HG03565 (cell line): ENCODE data around the gene CR2.
"Not testable (repeated sequence)": the region's sequence is repeated elsewhere in the genome, so short reads cannot be mapped to it uniquely, and the experiment has no call there.

Source experiments
- ATAC-seq: cut with Tn5 transposase; IDR thresholded peaks from one replicate; pipeline ENCODE4 v1.9.1; 2021; ENCODE audit warnings: mild to moderate bottlenecking, moderate library complexity; ENCODE audit not compliant: unreplicated experiment

CR2 gene

DNA sequence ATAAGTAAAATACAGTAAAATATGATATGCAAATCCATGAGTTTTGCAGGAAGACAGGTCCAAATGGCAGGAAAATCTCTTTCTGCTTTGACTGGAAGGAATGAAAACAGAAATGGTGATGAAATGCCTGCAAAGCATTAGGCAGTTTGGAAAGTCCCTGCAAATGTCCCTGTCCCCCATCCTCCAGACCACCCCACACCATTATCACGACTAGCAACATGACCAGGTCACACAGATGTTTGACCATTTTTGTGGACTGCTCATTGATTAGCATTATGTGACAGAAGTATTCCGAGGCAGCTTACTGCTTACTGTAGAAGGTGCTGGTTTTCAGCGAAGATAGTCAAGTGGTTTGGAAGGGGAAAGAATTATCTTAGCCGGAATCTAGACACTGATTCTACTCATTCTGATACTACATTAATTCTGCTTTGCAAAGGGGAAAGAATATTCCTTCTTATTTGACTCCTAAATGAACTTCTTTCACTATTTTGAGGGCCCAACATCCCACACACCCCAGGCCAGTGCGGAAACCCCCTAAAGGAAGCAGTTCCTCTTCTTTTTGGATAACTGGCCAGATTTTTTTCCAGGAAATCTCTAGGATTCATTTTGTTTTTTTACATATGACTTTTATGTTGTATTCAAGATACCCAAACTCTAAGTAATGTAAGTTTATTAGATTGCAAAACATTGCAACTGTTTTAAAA lies 9.5 kb upstream of the CR2 start:
- no peak for ATAC-seq

DNA sequence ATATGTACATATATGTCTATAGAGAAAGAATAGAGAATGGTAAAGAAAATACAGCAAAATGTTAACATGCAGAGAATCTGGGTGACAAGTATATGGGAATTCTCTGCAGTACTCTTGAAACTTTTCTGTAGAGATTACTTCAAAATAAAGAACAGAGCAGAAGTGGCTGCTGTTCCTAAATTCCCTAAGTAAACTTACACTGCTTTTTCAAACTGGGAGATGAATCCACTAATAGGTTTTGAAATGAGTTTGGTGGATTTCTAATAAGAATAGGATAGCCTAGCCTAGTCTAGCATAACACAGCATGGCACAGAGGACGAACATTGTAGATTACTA lies 450 bp upstream of the CR2 start:
- ATAC-seq = no peak

DNA sequence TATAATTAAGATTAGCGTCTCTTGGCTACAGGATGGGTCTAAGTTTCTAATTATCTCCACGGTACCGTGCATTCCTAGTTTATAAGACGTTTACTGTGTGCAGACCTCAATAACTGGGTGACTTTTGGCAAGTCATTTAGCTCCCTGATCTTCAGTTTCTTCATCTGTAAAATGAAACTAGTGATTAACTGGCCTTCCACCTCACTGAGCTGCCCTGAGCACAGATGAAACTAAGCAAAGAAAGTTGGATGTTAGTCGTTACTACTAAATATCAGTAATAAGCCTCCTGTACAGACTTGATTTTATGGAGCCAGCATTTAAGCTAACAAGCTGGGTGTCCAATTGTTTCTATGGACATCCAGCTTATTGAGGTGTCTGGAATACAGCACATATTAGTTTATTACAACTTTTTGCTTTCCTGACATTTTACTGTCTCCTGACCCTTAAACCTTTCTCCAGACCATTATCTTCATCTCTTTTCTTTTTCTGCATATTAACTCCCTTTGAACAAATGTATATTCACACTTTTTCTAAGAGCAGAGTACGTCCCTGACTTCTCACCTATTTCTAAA lies 1.1 kb downstream of the CR2 start:
- no peak for ATAC-seq

DNA sequence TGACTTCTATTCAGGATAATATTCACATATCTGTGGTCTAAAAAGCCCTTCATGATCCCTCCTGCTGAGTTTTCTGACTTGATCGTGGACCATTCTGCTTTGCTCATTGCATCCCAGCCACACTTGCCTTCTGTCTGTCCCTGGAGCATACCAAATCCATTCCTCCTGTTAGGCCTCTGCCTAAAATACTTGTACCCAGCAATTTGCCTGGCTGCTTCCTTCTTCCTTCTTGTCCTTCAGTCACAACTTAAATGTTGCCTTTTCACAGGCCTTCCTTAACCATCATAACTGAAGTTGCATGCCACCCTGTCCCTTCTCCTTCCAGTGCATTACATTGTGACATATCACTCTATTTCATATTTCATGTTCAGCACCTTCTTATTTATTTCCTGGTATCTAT lies 4.3 kb downstream of the CR2 start:
- ATAC-seq = no peak

DNA sequence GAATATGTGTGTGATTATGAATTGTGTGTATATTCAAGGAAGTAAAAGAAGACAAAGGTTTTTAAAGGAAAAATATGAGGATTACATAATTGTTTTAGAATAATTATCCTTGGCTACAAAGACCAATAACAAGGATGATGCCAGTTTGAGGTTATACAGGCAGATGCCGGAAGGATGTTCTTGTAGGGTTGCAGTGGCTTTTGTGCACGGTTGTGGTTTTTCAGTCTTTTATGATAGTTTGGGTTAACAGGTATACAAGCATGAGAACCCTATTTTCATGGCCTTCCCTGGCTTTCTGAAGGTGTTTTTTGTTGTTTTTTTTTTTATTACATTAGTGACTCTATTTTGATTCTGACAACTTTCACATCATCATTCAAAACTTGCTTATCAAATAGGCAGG lies 4.9 kb downstream of the CR2 start:
- no peak for ATAC-seq

DNA sequence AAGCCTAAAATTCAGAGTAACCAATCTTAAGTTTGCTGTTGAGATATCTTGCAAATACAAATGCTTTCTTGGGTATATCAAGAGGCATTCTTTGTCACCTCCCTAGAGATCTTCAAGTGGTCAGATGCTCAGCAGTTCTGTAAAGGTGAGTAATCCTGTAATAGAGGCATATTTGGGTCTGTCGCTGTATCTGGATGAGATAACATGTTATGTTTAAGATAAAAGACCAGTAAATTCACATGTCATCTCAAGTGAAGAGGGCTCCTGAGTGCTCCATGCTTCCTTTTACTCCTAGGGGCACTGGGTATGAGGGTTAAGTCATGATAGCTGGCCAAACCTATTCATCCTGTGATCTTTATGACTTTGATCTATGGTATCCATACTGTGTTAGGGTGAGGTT lies 7.5 kb downstream of the CR2 start:
- ATAC-seq = no peak

DNA sequence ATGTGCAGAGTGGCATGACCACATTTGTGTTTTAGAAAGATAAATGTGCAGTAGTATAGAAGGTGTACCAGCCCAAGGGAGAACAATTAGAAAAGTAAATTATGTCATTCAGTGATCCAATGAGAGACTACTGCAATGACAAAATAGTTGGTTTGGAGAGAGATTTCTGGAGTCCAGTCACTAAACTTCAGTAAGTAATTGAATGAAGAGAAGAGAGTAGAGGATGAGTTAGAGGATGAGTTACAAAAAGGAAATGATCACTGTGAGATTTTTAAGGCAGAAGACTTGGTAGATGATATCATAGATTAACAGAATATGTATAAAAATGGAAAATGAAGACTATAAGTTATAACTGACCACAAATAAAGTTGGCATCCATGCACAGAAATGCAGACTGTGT lies 8.4 kb downstream of the CR2 start:
- ATAC-seq = no peak

DNA sequence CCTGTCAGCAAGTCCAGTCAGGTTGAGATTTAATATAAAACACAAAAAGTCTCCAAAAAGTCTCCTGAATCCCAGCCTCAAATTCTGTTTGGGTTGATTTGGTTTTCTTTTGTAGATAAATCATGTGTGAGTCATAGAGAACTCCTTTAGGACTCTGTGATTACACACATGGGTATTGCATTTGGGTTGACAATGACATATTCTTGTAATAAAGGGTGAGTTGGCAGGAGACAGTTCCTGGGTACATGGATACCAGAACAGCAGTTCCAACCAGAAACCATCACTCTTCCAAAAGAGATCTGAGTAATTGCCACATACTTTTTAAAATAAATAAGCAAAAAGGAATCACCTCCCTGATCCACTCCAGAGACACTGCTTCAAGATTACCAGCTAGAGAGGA lies 8.9 kb downstream of the CR2 start:
- ATAC-seq = no peak

DNA sequence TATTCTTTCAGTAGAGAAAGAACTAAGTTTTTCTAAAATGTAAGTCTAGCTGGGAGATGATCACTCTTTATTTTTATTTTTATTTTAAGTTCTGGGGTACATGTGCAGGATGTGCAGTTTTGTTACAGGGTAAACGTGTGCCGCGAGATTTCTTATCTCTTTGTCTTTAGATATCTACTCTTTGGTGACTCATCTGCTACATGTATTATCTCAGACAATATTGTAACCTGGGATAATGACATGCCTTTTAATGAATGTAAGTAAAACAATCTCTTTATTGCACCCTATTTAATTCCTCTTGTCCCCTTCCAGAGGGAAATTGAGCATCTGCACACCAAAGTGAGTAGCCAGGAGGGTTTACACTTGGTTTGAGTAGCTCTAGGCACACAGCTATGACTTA lies 9.4 kb downstream of the CR2 start:
- ATAC-seq = no peak

DNA sequence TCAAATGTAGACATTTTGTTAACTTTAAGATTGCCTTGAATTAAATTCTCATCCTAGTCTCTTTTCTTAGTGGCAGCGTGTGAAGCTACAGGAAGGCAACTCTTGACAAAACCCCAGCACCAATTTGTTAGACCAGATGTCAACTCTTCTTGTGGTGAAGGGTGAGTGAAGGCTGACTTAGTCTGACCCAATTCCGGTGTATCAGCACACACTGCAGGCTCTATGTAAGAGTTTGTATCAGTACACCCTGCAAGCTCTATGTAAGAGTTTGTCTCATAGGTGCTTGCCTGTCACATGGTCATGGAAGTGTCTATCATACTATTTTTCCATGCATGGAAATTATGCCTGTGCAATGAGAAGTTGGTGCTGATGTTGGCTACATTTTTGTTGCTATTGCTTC lies 16.8 kb downstream of the CR2 start:
- no peak for ATAC-seq

DNA sequence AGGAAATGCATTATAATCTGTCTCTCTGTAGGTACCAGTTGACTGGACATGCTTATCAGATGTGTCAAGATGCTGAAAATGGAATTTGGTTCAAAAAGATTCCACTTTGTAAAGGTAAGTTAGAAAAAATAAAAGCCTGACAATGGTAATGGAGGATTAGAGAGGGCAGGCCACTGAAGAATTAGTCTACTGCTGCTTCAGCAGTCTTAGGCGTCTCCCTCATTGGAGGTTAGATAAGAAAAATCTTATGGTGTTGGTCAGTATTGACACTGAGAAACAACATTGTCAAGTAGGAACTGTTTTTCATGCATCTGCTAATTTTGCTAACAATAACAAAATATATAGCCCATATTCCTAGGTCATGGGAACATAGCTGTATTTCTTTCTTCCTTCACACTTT lies 20.1 kb downstream of the CR2 start:
- no peak for ATAC-seq

DNA sequence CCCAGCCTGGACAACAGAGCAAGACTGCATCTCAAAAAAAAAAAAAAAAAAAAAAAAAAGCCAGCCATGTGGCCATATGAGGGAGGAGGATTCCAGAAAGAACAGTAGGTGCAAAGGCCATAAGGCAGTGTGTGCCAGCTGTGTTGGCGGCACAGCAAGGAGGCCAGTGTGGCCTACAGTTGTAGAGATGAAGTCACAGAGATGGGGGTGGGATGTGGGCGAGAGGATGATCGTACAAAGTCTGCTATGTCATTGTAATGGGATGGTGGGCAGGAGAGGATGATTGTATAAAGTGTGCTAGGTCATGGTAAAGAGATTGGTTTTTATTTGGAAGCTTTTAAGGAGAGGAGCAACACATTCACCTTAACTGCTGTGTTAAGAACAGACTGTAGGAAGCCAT lies 32.1 kb downstream of the CR2 start:
- no peak for ATAC-seq

DNA sequence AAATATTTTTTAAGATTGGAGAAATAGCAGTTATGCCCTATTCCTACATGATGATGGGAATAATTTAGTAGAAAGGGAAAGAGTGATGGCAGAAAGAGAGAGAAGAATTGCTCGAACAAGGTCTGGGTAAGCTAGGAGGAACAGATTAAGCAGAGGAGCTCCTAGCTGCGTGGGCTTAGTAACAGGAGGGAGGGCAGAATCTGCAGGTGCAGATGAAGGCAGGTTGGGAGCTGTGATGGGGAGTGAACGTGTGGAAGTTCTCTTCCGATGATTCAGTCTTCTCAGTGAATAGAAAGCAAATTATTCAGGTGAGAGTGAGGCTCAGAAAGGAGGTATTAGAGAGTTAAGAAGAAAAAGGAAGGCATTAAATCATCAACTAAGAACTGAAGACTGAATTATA lies 33.5 kb downstream of the CR2 start:
- ATAC-seq = no peak

DNA sequence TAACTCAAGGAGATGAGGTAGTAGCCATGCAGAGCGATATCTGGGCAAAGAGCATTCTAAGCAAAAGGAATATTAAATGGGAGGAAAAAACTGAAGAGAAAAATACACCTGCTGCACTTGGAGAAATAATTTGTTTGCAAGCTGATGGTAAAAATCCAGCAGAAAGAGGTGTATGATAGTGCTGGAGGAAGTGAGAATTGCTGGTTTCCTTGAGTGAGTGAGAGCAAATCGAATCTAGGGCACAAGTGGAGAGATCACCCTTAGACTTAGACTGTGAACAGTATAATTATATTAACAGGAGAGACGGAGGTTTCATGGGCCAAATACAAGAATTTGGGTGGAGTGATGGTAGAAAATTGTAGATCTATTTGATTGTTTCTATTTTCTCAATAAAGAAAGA lies 39.1 kb downstream of the CR2 start:
- ATAC-seq = no peak

DNA sequence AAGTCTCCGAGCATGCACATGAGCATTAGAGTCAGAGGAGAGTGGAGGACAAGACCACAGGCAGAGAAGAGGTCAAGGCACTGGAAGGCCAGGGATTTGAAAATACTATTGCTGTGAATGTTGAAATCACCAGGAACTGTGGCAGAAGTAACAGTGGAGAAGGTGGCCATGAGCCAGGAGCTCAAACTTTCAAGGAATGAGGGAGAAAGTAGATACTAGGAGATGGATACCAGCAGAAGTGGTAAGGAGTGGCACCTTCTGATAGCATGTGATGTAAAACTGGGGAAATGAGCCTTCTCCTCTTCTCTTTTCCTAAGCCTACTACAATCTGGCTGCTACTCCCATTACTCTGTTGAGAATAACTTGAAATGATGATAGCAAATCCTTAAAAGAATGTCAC lies 40.0 kb downstream of the CR2 start:
- ATAC-seq = no peak

DNA sequence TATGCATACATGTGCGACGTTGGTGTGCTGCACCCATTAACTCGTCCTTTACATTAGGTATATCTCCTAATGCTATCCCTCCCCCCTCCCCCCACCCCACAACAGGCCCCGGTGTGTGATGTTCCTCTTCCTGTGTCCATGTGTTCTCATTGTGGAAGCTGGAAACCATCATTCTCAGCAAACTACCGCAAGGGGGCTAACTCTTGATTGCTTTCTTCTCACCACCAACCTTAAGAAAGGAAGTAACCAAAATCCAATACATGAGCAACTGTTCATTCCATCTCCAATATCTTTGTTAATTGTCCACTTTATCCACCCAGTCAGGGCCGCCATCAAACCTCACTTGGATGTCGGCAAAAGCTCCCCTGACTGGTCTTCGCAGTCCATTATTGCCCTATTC lies 41.2 kb downstream of the CR2 start:
- not testable (repeated sequence) for ATAC-seq

DNA sequence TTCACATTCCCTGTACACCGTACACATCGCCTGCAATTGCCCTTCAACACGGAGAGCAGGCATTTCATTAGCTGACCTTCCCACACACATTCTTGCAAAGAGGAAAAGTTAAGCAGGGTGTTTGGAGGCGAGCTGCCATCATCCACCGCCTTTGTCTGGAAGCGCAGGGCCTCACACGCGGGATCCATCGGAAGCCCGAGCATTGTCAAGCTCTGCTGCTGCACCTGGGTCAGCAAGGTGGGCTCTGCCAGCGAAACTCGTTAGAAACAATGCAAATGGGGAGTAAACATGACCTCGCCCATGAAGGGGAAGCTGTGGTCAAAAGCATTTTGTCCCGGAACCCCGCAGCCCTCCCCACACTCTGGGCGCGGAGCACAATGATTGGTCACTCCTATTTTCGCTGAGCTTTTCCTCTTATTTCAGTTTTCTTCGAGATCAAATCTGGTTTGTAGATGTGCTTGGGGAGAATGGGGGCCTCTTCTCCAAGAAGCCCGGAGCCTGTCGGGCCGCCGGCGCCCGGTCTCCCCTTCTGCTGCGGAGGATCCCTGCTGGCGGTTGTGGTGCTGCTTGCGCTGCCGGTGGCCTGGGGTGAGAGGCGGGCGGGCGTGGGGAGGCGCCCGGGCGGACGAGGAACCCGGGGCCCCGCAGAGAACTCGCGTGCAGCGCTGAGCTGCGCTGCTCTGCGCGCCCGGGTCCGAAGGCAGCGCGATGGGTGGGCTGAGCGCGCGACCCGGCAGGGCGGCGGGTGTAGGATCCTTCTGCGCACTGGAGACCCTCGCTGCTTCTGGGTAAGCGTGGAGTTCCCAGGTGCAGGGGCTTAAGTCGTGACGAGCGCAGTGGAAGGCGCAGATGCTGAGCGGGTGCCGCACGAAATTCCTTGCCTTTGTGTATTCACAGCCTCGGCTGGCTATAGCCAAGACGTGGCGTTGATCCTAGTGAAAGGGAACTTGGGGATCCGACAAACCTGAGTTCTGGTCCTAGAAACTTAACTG lies 42.0 kb downstream of the CR2 start, which contains the start of gene CR1:
Gene CR1 (plus strand): TSS at position 357 of the 992 bp plus-strand sequence. CDS start 111 bp downstream, at position 468.
- no peak for ATAC-seq

DNA sequence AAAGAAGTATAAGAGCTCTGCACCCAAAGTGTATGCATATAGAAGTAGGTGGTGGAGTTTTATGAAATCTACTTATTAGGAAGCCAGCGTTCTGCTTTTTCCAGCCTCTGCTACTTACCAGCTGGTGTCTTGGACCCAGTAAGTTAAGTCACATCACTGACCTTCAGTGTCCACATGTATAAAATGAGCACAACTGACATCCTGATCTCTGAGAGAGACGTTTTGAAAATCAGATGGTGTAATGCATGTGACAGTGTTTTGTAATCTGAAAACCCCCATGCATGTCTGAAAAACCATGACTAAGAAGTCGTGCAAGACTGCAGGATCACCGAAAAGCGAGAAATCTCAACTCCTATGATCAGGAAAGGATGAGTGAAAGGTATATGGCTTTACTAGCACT lies 43.8 kb downstream of the CR2 start:
- no peak for ATAC-seq

DNA sequence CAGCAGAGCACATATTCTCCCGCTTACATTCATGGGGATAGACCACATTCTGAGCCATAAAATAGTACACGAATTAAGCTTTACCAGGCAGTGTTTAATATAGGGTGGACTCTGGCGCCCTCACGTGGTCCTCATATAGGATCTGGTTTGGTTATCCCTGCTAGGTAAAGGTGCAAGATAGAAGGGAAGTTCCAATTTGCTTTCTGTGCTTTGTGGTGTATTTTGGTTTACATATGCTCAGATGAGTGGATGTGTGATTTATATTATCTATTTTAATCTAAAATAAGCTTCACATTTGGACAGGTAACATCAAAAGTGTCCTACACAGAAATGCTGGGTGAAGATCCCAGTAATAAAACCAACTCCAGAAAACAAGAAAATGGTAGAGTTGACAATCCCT lies 45.4 kb downstream of the CR2 start:
- peak; percentile 34 for ATAC-seq

DNA sequence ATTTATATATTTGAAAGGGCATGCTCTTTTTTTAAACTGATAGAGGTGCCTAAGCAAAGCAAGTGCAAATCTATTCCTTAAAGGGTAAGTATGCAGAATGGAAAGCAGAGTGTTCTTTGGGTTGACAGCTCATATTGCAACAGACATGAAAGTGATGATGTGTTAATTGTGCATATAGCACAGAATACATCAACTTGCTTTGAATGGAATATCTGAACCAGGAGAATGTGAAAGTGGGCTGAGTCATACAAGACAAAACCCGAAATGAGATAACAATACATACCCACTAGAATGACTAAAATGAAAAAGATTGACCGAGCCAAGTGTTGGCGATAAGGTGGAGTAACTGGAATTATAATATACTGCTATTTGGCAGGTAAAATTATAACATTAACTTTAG lies 46.2 kb downstream of the CR2 start:
- ATAC-seq = no peak

DNA sequence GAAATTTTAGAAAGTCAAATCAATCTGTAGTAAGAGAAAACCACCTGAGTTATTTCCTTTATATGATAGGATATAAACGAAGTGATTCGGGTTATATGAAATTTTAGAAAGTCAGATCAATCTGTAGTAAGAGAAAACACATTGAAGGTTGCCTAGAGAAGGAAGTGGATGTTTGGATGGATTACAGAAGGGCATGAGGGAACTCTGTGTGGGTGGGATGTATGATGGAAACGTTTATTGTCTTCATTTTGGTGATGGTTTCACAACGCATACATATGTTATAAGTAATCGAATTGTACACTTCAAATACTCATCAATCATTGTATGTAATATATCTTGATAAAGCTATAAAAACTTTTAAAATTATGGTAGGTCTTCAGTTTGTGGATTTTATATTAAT lies 46.9 kb downstream of the CR2 start:
- no peak for ATAC-seq

DNA sequence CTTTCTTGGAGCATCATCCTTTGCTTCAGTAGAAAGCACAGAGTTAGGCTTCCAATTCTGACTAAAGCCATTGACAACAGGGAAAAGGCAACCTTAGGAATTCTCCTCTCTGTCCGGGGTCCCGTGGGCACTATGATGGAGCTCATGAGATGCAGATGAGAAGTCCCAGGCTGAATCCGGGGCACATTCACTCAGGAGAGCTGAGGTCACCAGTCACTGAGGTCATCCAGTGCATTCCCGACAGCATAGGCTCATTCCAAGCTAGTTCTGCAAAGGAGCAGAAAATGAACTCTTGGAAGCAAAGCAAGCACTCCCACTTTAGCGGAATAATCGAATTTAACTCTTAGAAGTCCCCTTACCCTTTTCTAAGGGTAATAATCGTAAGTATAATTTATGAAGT lies 48.6 kb downstream of the CR2 start:
- no peak for ATAC-seq
